DND-41 (cell line): ENCODE measurements around the gene NPAS2.

Source experiments
- CTCF ChIP-seq: IDR thresholded peaks from 2 replicates; pipeline ENCODE4 v1.5.1; 2012; ENCODE audit warnings: borderline replicate concordance, low read length, moderate library complexity, mild to moderate bottlenecking; ENCODE audit not compliant: poor library complexity, severe bottlenecking; ENCODE audit errors: extremely low read depth
- EZH2 ChIP-seq: IDR thresholded peaks from 3 replicates; pipeline ENCODE4 v1.6.1; 2012; ENCODE audit warnings: borderline replicate concordance, low read depth, mild to moderate bottlenecking, moderate library complexity, low read length, inconsistent platforms; ENCODE audit not compliant: severe bottlenecking

- no peak for TF ChIP-seq CTCF
- TF ChIP-seq EZH2: no peak
These were observed 220.1 kb downstream of the NPAS2 start for GRCh38 chr2:101040072-101040471.
